Mucosa of rectum (tissue), 2 donors: ENCODE measurements around the gene TSTD2.
"Not testable (repeated sequence)": the region's sequence is repeated elsewhere in the genome, so short reads cannot be mapped to it uniquely, and the experiment has no call there.

ENCODE experiments used
- H3K27ac ChIP-seq, 2 donors: one replicate each; pipeline ENCODE4 v1.7.0; 2013; ENCODE audit warnings: inconsistent platforms in 2 of 2, low read depth in 2 of 2, low read length in 2 of 2
- H3K27me3 ChIP-seq, 2 donors: one replicate each; pipeline ENCODE4 v1.7.0; 2013; ENCODE audit warnings: low read length in 2 of 2; ENCODE audit not compliant: control insufficient read depth in 2 of 2, insufficient read depth in 2 of 2
- H3K36me3 ChIP-seq, 2 donors: one replicate each; pipeline ENCODE4 v1.7.0; 2013; ENCODE audit warnings: low read length in 2 of 2; ENCODE audit not compliant: control insufficient read depth in 2 of 2, insufficient read depth in 2 of 2
- H3K4me1 ChIP-seq, 2 donors: one replicate each; pipeline ENCODE4 v1.7.0; 2013; ENCODE audit warnings: low read length in 2 of 2, mild to moderate bottlenecking in 1 of 2; ENCODE audit not compliant: control insufficient read depth in 2 of 2, insufficient read depth in 2 of 2
- H3K4me3 ChIP-seq, 2 donors: one replicate each; pipeline ENCODE4 v1.7.0; 2013; ENCODE audit warnings: low read length in 2 of 2
- H3K9ac ChIP-seq, 2 donors: one replicate each; pipeline ENCODE4 v1.7.0; 2013; ENCODE audit warnings: low read length in 2 of 2, low read depth in 1 of 2, mild to moderate bottlenecking in 1 of 2
- H3K9me3 ChIP-seq, 2 donors: one replicate each; pipeline ENCODE4 v1.7.0; 2013; ENCODE audit warnings: low read length in 2 of 2; ENCODE audit not compliant: control insufficient read depth in 2 of 2
- donor health status: healthy.
- donor health status: Normal muscosa, but diverticular disease.

The TSTD2 gene

GRCh38 chr9:97633859-97634490 is 807 bp upstream of the TSTD2 start:
- Histone ChIP-seq H3K9ac (peak overlapping the region; percentile 93 to 99), H3K9me3 (no peaks in the 10 kb centered on the region), H3K27me3 (no peaks in the 10 kb centered on the region), H3K4me1 (peaks cover 22 to 23% of the 10 kb centered on the region in 2 donors), H3K4me3 (peak overlapping the region; percentile 93 to 98), H3K36me3 (no peaks in the 10 kb centered on the region), H3K27ac (peak overlapping the region; percentile 99 to 100)

DNA sequence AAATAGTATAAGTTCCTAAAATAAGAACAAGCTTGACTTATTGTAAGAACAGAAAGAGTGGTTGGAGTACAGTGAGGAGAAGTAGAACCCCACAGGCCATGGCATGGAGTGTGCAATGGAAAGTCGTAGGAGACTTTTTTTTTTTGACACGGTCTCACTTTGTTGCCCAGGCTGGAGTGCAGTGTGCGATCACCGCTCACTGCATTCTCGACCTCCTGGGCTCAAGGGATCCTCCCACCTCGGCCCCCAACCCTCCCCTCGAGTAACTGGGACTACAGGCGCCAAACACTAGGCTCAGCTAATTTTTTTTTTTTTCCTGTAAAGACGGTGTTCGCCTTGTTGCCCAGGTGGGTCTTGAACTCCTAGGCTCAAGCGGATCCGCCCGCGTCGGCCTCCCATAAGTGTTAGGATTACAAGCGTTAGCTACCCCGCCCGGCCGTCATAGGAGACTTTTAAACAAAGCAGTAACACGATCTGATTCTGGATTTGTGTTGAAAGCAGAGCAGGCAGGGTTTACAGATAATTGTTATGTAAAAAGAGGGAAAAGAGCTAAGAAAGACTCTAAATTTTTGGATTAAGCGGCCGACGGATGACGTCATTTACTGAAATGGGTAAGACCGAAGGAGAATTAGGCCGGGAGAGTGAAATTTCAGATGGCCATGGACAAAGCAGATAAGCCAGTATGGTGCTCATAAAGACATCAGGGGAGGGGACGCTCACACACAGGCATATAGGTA is 752 bp downstream of the TSTD2 start:
- Histone ChIP-seq H3K4me3 (peak overlapping the region; percentile 93 to 98), H3K27ac (peak overlapping the region; percentile 99 to 100), H3K9me3 (no peaks in the 10 kb centered on the region), H3K9ac (peak overlapping the region; percentile 93 to 99), H3K27me3 (no peaks in the 10 kb centered on the region), H3K4me1 (peaks cover 22 to 27% of the 10 kb centered on the region in 2 donors), H3K36me3 (no peaks in the 10 kb centered on the region)

DNA sequence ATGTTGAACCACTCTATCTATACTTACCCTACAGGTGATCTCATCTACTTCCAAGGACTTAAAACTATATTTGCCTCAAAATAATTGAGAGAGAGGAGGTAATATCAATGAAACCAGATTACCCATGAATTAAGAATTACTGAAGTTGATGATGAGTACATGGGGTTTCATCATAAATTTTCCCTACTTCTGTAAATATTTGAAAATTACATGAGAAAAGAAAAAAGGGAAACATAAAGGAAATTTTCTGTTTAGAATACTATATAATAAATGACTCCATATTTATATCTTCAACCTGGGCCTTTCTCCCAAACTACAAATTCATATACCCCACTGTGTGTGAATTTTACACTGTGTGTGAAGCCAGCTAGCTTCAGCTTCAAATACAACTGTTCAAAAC is 2.6 kb downstream of the TSTD2 start:
- H3K4me1 ChIP-seq, result peaks cover 19 to 24% of the 10 kb centered on the region in 2 donors

DNA sequence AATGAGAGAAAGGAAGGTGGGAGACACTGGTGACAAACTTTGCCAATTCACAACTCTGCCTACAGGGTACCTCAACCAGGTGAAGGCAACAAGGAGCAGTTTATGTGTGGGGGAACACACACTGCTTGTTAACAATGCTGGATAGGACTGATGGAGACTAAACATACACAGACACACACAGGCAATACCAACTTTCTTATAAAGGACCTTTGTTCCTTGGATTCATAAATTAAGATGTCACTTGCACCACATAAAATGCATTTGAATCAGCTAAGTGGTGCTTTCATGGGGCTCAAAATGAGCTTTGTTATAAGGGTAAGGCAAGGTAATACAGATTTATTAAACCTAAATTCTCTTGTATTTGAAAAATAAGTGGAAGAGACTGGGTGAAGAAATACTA is 4.0 kb downstream of the TSTD2 start:
- peaks cover 7 to 8% of the 10 kb centered on the region in 2 donors for H3K36me3 ChIP-seq
- no peak overlapping the region for H3K9ac ChIP-seq
- no peaks in the 10 kb centered on the region for H3K27me3 ChIP-seq
- H3K27ac ChIP-seq, result no peak overlapping the region
- H3K4me1 ChIP-seq, result peaks cover 10 to 14% of the 10 kb centered on the region in 2 donors
- H3K9me3 ChIP-seq, result no peaks in the 10 kb centered on the region
- no peak overlapping the region for H3K4me3 ChIP-seq

More for the DNA sequence above, 2.6 kb downstream of the TSTD2 start:
- Histone ChIP-seq H3K27me3 (no peaks in the 10 kb centered on the region), H3K4me3 (no peak overlapping the region), H3K9ac (no peak overlapping the region), H3K27ac (no peak overlapping the region), H3K9me3 (no peaks in the 10 kb centered on the region), H3K36me3 (peaks cover 2% of the 10 kb centered on the region in 2 donors)

- H3K27ac ChIP-seq, result no peak overlapping the region
Observed at GRCh38 chr9:97628668-97629067, 4.5 kb downstream of the TSTD2 start.

GRCh38 chr9:97627624-97628023 is 5.5 kb downstream of the TSTD2 start:
- no peak overlapping the region for H3K9ac ChIP-seq
- H3K4me3 ChIP-seq, result no peak overlapping the region
- H3K27me3 ChIP-seq, result no peaks in the 10 kb centered on the region

More at GRCh38 chr9:97628668-97629067, 4.5 kb downstream of the TSTD2 start:
- Histone ChIP-seq H3K27me3 (no peaks in the 10 kb centered on the region), H3K4me1 (peaks cover 13 to 14% of the 10 kb centered on the region in 2 donors), H3K36me3 (peaks cover 7 to 8% of the 10 kb centered on the region in 2 donors), H3K9me3 (no peaks in the 10 kb centered on the region), H3K9ac (no peak overlapping the region), H3K4me3 (no peak overlapping the region)

DNA sequence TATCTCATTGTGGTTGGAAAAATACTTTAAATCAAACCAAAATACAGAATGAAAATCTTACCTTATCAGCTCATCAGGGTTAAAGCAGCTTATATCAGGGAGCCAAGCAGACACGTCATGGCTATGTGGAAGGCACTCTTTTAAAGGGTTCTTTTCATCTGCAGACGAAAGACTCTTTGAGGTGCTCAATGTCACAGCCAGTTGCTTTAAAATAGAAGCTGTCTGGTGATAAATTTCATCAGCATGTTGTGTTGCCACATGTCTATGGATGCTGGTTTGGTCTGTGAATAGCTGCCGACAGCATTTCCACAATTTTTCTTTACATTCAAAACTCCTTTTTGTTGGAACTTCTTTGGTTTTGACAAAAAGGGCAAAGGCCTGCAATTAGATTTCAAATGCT is 7.5 kb downstream of the TSTD2 start:
- Histone ChIP-seq H3K27ac (no peak overlapping the region), H3K9me3 (no peaks in the 10 kb centered on the region), H3K4me3 (no peak overlapping the region), H3K9ac (no peak overlapping the region), H3K27me3 (no peaks in the 10 kb centered on the region), H3K36me3 (peaks cover 13 to 14% of the 10 kb centered on the region in 2 donors), H3K4me1 (peaks cover 3 to 4% of the 10 kb centered on the region in 2 donors)

More at GRCh38 chr9:97627624-97628023, 5.5 kb downstream of the TSTD2 start:
- no peak overlapping the region for H3K27ac ChIP-seq
- H3K9me3 ChIP-seq, result no peaks in the 10 kb centered on the region
- peaks cover 13 to 14% of the 10 kb centered on the region in 2 donors for H3K4me1 ChIP-seq
- H3K36me3 ChIP-seq, result peaks cover 8 to 10% of the 10 kb centered on the region in 2 donors

- H3K27ac ChIP-seq, result peak overlapping the region; percentile 21 to 26
- no peaks in the 10 kb centered on the region for H3K27me3 ChIP-seq
- H3K36me3 ChIP-seq, result peaks cover 13 to 14% of the 10 kb centered on the region in 2 donors
- no peak overlapping the region for H3K4me3 ChIP-seq
- no peaks in the 10 kb centered on the region for H3K9me3 ChIP-seq
- no peak overlapping the region for H3K9ac ChIP-seq
- peaks cover 3 to 4% of the 10 kb centered on the region in 2 donors for H3K4me1 ChIP-seq
Observed at GRCh38 chr9:97623946-97624345, 9.2 kb downstream of the TSTD2 start.

- not testable (repeated sequence) for H3K4me1 ChIP-seq, H3K27ac ChIP-seq, H3K9ac ChIP-seq, H3K9me3 ChIP-seq, H3K27me3 ChIP-seq, H3K4me3 ChIP-seq
- H3K36me3 ChIP-seq, result peaks cover 14 to 17% of the 10 kb centered on the region in 2 donors
Observed at GRCh38 chr9:97622483-97622882, 10.7 kb downstream of the TSTD2 start.

DNA sequence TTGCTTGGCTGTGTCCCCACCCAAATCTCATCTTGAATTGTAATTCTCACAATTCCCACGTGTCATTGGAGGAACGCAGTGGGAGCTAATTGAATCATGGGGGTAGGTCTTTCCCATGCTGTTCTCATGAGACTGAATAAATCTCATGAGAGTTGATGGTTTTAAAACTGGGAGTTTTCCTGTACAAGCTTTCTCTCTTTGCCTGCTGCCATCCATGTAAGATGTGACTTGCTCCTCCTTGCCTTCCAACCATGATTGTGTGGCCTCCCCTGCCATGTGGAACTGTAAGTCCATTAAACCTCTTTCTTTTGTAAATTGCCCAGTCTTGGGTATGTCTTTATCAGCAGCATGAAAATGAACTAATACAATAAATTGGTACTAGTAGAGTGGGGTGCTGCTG is 13.1 kb downstream of the TSTD2 start:
- not testable (repeated sequence) for H3K9me3 ChIP-seq, H3K4me3 ChIP-seq, H3K27ac ChIP-seq, H3K27me3 ChIP-seq, H3K9ac ChIP-seq, H3K4me1 ChIP-seq
- peaks cover 18 to 20% of the 10 kb centered on the region in 2 donors for H3K36me3 ChIP-seq
